ENCODE results near the gene KRTAP13-2. TPM values are rescaled to one million over a fixed set of nuclear protein-coding genes. Genes with fewer than 3 reads are reported as not detected.

Gene KRTAP13-2
- total RNA-seq, 1 experiment from 2014 or later: not detected

- TF ChIP-seq ARID4B (CRISPR knock-in tag; IDR thresholded peaks at IDR 0.05; ENCODE audit: borderline replicate concordance) (no peak), NFYB (CRISPR knock-in tag; conservative IDR thresholded peaks at IDR 0.05; ENCODE audit: low read depth) (no peak), SP1 (CRISPR knock-in tag; conservative IDR thresholded peaks at IDR 0.05) (no peak), USF2 (CRISPR knock-in tag; IDR thresholded peaks at IDR 0.05) (no peak), ESRRA (CRISPR knock-in tag; IDR thresholded peaks at IDR 0.05; ENCODE audit: borderline replicate concordance) (no peak)
These were observed 42.7 kb downstream of the KRTAP13-2 start (continued) for GRCh38 chr21:30329203-30329875.

- Mint-ChIP-seq H3K27ac (no peak overlapping the region), H3K36me3 (peaks cover 3% of the 10 kb centered on the region; the same call in 1 of the 2 replicates), H3K4me3 (no peak overlapping the region), H3K9me3 (peaks cover 32% of the 10 kb centered on the region), H3K27me3 (ENCODE audit: low read depth) (no peaks in the 10 kb centered on the region), H3K4me1 (0 out of 2 replicates have a peak, but pooled peaks cover 4% of the 10 kb centered on the region)
- ChIA-PET CTCF (no interaction called here), POLR2A (no interaction called here)
- DNase-seq (ENCODE audit: low spot score) (no peak), ATAC-seq (no peak)
- TF ChIP-seq NFYB (CRISPR knock-in tag; conservative IDR thresholded peaks at IDR 0.05; ENCODE audit: low read depth): no peak
- TF ChIP-seq NFE2L1 (CRISPR knock-in tag; IDR thresholded peaks at IDR 0.05): no peak
- TF ChIP-seq ZNF423 (CRISPR knock-in tag; IDR thresholded peaks at IDR 0.05): no peak
- TF ChIP-seq ZNF671 (CRISPR knock-in tag; IDR thresholded peaks at IDR 0.05): no peak
These were observed 45.7 kb downstream of the KRTAP13-2 start for GRCh38 chr21:30326390-30326789.

Small RNA genes within 50 kb of the gene (microRNA-seq; reads per million reads assigned to microRNA genes)
- not detected for gene MIR4327 (ENCODE audit: borderline number of aligned reads)

Other genes with a start within 250 kb of the KRTAP13-2 start
- gene CLDN17, start 205.5 kb downstream of the KRTAP13-2 start, total RNA-seq (2021): not detected in 3 replicates
- not detected in 3 replicates for gene CLDN8, start 156.2 kb downstream of the KRTAP13-2 start, total RNA-seq (2021)
- gene KRTAP24-1, start 89.3 kb downstream of the KRTAP13-2 start, total RNA-seq (2021): not detected in 3 replicates
- not detected in 3 replicates for gene KRTAP25-1, start 82.8 kb downstream of the KRTAP13-2 start, total RNA-seq (2021)
- not detected in 3 replicates for gene KRTAP26-1, start 52.0 kb downstream of the KRTAP13-2 start, total RNA-seq (2021)
- not detected in 3 replicates for gene KRTAP27-1, start 34.6 kb downstream of the KRTAP13-2 start, total RNA-seq (2021)
- gene KRTAP23-1, start 23.7 kb downstream of the KRTAP13-2 start, total RNA-seq (2021): not detected in 3 replicates
- gene KRTAP13-1, start 23.8 kb upstream of the KRTAP13-2 start, total RNA-seq (2021): not detected in 3 replicates
- not detected in 3 replicates for gene KRTAP13-3, start 53.7 kb upstream of the KRTAP13-2 start, total RNA-seq (2021)
- 0.32 TPM in 1 of 3 replicates, not detected in the others for gene KRTAP13-4, start 57.9 kb upstream of the KRTAP13-2 start, total RNA-seq (2021)
- gene KRTAP15-1, start 68.0 kb upstream of the KRTAP13-2 start, total RNA-seq (2021): not detected in 3 replicates
- gene KRTAP19-1, start 108.1 kb upstream of the KRTAP13-2 start, total RNA-seq (2021): not detected in 3 replicates
- gene KRTAP19-2, start 115.2 kb upstream of the KRTAP13-2 start, total RNA-seq (2021): not detected in 3 replicates
- not detected in 3 replicates for gene KRTAP19-3, start 119.7 kb upstream of the KRTAP13-2 start, total RNA-seq (2021)
- not detected in 3 replicates for gene KRTAP19-4, start 124.9 kb upstream of the KRTAP13-2 start, total RNA-seq (2021)
- gene KRTAP19-5, start 129.9 kb upstream of the KRTAP13-2 start, total RNA-seq (2021): not detected in 3 replicates
- gene KRTAP19-6, start 169.6 kb upstream of the KRTAP13-2 start, total RNA-seq (2021): not detected in 3 replicates
- not detected in 3 replicates for gene KRTAP19-7, start 189.0 kb upstream of the KRTAP13-2 start, total RNA-seq (2021)
- not detected in 3 replicates for gene KRTAP22-2, start 218.1 kb upstream of the KRTAP13-2 start, total RNA-seq (2021)
- gene KRTAP6-3, start 220.2 kb upstream of the KRTAP13-2 start, total RNA-seq (2021): not detected in 3 replicates
- not detected in 3 replicates for gene KRTAP6-2, start 226.6 kb upstream of the KRTAP13-2 start, total RNA-seq (2021)
- gene KRTAP22-1, start 228.8 kb upstream of the KRTAP13-2 start, total RNA-seq (2021): not detected in 3 replicates
- not detected in 3 replicates for gene KRTAP6-1, start 241.7 kb upstream of the KRTAP13-2 start, total RNA-seq (2021)
- not detected in 3 replicates for gene KRTAP20-1, start 244.2 kb upstream of the KRTAP13-2 start, total RNA-seq (2021)
- not detected in 3 replicates for gene KRTAP20-4, start 248.4 kb upstream of the KRTAP13-2 start, total RNA-seq (2021)

Data from WTC11 (cell line).